Stimulated activated CD8-positive, alpha-beta memory T cell treated with anti-CD3 and anti-CD28 coated beads, Interleukin-15, amount 100 ng/mL, for 48 hours (primary cell): ENCODE results near the gene HIRIP3.
"Not testable (repeated sequence)": the region's sequence is repeated elsewhere in the genome, so short reads cannot be mapped to it uniquely, and the experiment has no call there.

ENCODE experiments used
- DNase-seq, 2 donors: peaks; one replicate each; pipeline ENCODE4 v3.0.0-alpha.2; 2020; ENCODE audit warnings: low read depth in 2 of 2

Gene HIRIP3

GRCh38 chr16:30016555-30017276 lies 21.3 kb upstream of the HIRIP3 start:
- no peak for DNase-seq

GRCh38 chr16:30015450-30015849 lies 20.0 kb upstream of the HIRIP3 start:
- not testable (repeated sequence) for DNase-seq

- DNase-seq, result not testable (repeated sequence)
Observed at GRCh38 chr16:30012598-30012997, 17.2 kb upstream of the HIRIP3 start.

GRCh38 chr16:30011714-30012504 lies 16.5 kb upstream of the HIRIP3 start:
- DNase-seq, result no peak

- no peak for DNase-seq
Observed at GRCh38 chr16:30010844-30011713, 15.7 kb upstream of the HIRIP3 start, which contains the start of gene DOC2A. Gene DOC2A (minus strand): TSS chr16:30011027. CDS start chr16:30010222, 805 bp downstream.

- DNase-seq, result no peak
Observed at GRCh38 chr16:30009990-30010843, 14.8 kb upstream of the HIRIP3 start.

- DNase-seq, result no peak
Observed at GRCh38 chr16:30009085-30009862, 13.9 kb upstream of the HIRIP3 start.

- no peak for DNase-seq
Observed at GRCh38 chr16:30007378-30007895, 12.0 kb upstream of the HIRIP3 start.

GRCh38 chr16:30006659-30007377 lies 11.4 kb upstream of the HIRIP3 start:
- DNase-seq, result no peak

- no peak for DNase-seq
Observed at GRCh38 chr16:30006095-30006473, 10.7 kb upstream of the HIRIP3 start.

GRCh38 chr16:30005341-30006094 lies 10.1 kb upstream of the HIRIP3 start:
- no peak for DNase-seq

- DNase-seq, result no peak
Observed at GRCh38 chr16:30004811-30005242, 9.4 kb upstream of the HIRIP3 start.

GRCh38 chr16:30004424-30004776 lies 9.0 kb upstream of the HIRIP3 start:
- no peak for DNase-seq

- no peak for DNase-seq
Observed at GRCh38 chr16:30003670-30004423, 8.4 kb upstream of the HIRIP3 start.

GRCh38 chr16:30002614-30003346 lies 7.4 kb upstream of the HIRIP3 start:
- no peak for DNase-seq

- no peak for DNase-seq
Observed at GRCh38 chr16:30000735-30001631, 5.6 kb upstream of the HIRIP3 start.
